Stimulated activated CD4-positive, alpha-beta T cell treated with anti-CD3 and anti-CD28 coated beads, Interleukin-4, amount 100 ng/mL, for 48 hours (primary cell): Measurements from ENCODE around the gene DDX6.
"Not testable (repeated sequence)": the region's sequence is repeated elsewhere in the genome, so short reads cannot be mapped to it uniquely, and the experiment has no call there.

ENCODE experiments used
- DNase-seq, 2 donors: peaks; one replicate each; pipeline ENCODE4 v3.0.0-alpha.2; 2020; ENCODE audit warnings: low read depth in 2 of 2

Gene DDX6

GRCh38 chr11:118740892-118741291 is 50.1 kb downstream of the DDX6 start:
- DNase-seq = no peak

GRCh38 chr11:118735203-118735602 is 55.8 kb downstream of the DDX6 start:
- DNase-seq = no peak

GRCh38 chr11:118734031-118734430 is 56.9 kb downstream of the DDX6 start:
- DNase-seq = no peak

- not testable (repeated sequence) for DNase-seq
Measured at GRCh38 chr11:118729753-118730152, 61.2 kb downstream of the DDX6 start.

- not testable (repeated sequence) for DNase-seq
Measured at GRCh38 chr11:118728112-118728511, 62.9 kb downstream of the DDX6 start.

- DNase-seq = not testable (repeated sequence)
Measured at GRCh38 chr11:118727721-118728066, 63.3 kb downstream of the DDX6 start.

GRCh38 chr11:118727001-118727720 is 63.8 kb downstream of the DDX6 start:
- not testable (repeated sequence) for DNase-seq

GRCh38 chr11:118721478-118722015 is 69.4 kb downstream of the DDX6 start:
- not testable (repeated sequence) for DNase-seq

GRCh38 chr11:118720740-118721139 is 70.2 kb downstream of the DDX6 start:
- not testable (repeated sequence) for DNase-seq

- not testable (repeated sequence) for DNase-seq
Measured at GRCh38 chr11:118720078-118720477, 70.9 kb downstream of the DDX6 start.

- DNase-seq = not testable (repeated sequence)
Measured at GRCh38 chr11:118718562-118718961, 72.4 kb downstream of the DDX6 start.

- DNase-seq = not testable (repeated sequence)
Measured at GRCh38 chr11:118717733-118718132, 73.2 kb downstream of the DDX6 start.

- DNase-seq = not testable (repeated sequence)
Measured at GRCh38 chr11:118717221-118717620, 73.7 kb downstream of the DDX6 start.

GRCh38 chr11:118715837-118716260 is 75.1 kb downstream of the DDX6 start:
- DNase-seq = no peak

GRCh38 chr11:118715245-118715831 is 75.6 kb downstream of the DDX6 start:
- DNase-seq = no peak

- no peak for DNase-seq
Measured at GRCh38 chr11:118714816-118715215, 76.1 kb downstream of the DDX6 start.

- DNase-seq = not testable (repeated sequence)
Measured at GRCh38 chr11:118714416-118714815, 76.5 kb downstream of the DDX6 start.

- no peak for DNase-seq
Measured at GRCh38 chr11:118708296-118708695, 82.7 kb downstream of the DDX6 start.

- no peak for DNase-seq
Measured at GRCh38 chr11:118706546-118706825, 84.5 kb downstream of the DDX6 start.

GRCh38 chr11:118705791-118706545 is 85.0 kb downstream of the DDX6 start:
- no peak for DNase-seq

- DNase-seq = no peak
Measured at GRCh38 chr11:118705111-118705741, 85.7 kb downstream of the DDX6 start.

GRCh38 chr11:118703563-118704106 is 87.3 kb downstream of the DDX6 start:
- no peak for DNase-seq
